HG02610 (cell line): ENCODE data around the gene ZNF503.

Experiments
- ATAC-seq: cut with Tn5 transposase; IDR thresholded peaks from one replicate; pipeline ENCODE4 v1.9.1; 2021; ENCODE audit warnings: mild to moderate bottlenecking, moderate library complexity; ENCODE audit not compliant: unreplicated experiment

ZNF503 gene

GRCh38 chr10:75356484-75356883, 45.1 kb downstream of the ZNF503 start:
- no peak for ATAC-seq

- ATAC-seq = no peak
Measured at GRCh38 chr10:75355706-75356105, 45.9 kb downstream of the ZNF503 start.

- no peak for ATAC-seq
Measured at GRCh38 chr10:75353183-75353582, 48.4 kb downstream of the ZNF503 start.

GRCh38 chr10:75352650-75353049, 48.9 kb downstream of the ZNF503 start:
- ATAC-seq = no peak

- ATAC-seq = no peak
Measured at GRCh38 chr10:75351637-75352036, 49.9 kb downstream of the ZNF503 start.

GRCh38 chr10:75350791-75351190, 50.8 kb downstream of the ZNF503 start:
- ATAC-seq = no peak
